Measurements from ENCODE around the gene TET3. TPM values are rescaled to one million over a fixed set of nuclear protein-coding genes. Genes with fewer than 3 reads are reported as not detected.

The TET3 gene
- total RNA-seq, 5 donors from 2014 or later (not counting 1 experiment from before 2014, with no cell fraction given) = 22.5 to 32.2 (median 26.8) TPM

DNA sequence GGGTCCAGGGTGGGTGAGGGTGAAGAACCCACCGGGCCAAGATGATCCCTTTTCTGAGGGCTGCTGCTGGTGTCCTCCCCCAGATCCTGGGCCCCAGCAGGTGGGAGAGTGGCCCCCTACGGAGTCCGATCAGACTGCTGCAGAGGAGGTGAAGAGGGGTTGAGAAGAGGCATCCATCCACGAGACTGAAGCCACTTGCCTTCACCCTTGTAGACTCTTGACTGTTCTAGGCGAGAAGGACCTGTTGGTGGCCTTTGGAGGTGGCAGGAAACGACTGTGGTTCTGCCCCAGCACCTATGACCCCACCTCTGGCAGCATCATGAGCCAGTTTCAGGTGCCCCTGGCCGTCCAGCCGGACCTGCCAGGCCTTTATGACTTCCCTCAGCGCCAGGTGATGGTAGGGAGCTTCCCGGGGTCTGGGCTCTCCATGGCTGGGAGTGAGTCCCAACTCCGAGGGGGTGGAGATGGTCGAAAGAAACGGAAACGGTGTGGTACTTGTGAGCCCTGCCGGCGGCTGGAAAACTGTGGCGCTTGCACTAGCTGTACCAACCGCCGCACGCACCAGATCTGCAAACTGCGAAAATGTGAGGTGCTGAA lies 1.5 kb downstream of the TET3 start:
- no peaks in the 10 kb centered on the region for H3K9me3 ChIP-seq
- Mint-ChIP-seq H3K27ac (peak overlapping the region; percentile 72 to 92), H3K9me3 (peaks cover 0 to 3% (median 0%) of the 10 kb centered on the region in 3 donors), H3K4me3 (peak overlapping the region; percentile 83 to 88 (median 84)), H3K36me3 (peaks cover 21% of the 10 kb centered on the region), H3K4me1 (peaks cover 75% of the 10 kb centered on the region in 3 donors), H3K27me3 (no peaks in the 10 kb centered on the region)
- no peaks in the 10 kb centered on the region for H3K27me3 ChIP-seq (replicated peaks in 1 of 2; ENCODE audit: control insufficient read depth in 2 of 2, extremely low read depth in 1 of 2, insufficient read depth in 2 of 2, low read length in 1 of 2)
- DNase-seq (peak in 9 of 35 experiments; percentile 27 to 54 (median 36)), ATAC-seq (replicated peaks in 1 of 4) (peak in 3 of 4 experiments; percentile 11 to 22 (median 11))
- ChIA-PET POLR2A (interaction anchor here in 1 of 2 donors (0.6 to 1.0 kb wide), 2 partner anchors 15 to 227 kb away, joined by 3 read pairs; no protein-coding TSS in a partner anchor), CTCF (interaction anchor here (0.5 to 1.3 kb wide), 7 partner anchors 12 to 193 kb away, joined by 3 to 4 read pairs (median 3); no protein-coding TSS in a partner anchor)
- peak overlapping the region; percentile 67 to 77 for H3K4me3 ChIP-seq (ENCODE audit: control insufficient read depth in 1 of 2, extremely low read depth in 1 of 2, low read length in 1 of 2)
- H3K4me1 ChIP-seq (ENCODE audit: control insufficient read depth in 1 of 2, extremely low read depth in 1 of 2, insufficient read depth in 2 of 2, low read length in 2 of 2) = peaks cover 29 to 66% of the 10 kb centered on the region in 2 experiments
- H3K27ac ChIP-seq (ENCODE audit: low read length) = peak overlapping the region; percentile 76
- H3K36me3 ChIP-seq (ENCODE audit: control insufficient read depth in 2 of 2, extremely low read depth in 1 of 2, insufficient read depth in 1 of 2, low read length in 1 of 2) = no peaks in the 10 kb centered on the region
- WGBS (ENCODE audit: insufficient coverage) = 5% methylated on average over 14 of the region's 21 CpGs

DNA sequence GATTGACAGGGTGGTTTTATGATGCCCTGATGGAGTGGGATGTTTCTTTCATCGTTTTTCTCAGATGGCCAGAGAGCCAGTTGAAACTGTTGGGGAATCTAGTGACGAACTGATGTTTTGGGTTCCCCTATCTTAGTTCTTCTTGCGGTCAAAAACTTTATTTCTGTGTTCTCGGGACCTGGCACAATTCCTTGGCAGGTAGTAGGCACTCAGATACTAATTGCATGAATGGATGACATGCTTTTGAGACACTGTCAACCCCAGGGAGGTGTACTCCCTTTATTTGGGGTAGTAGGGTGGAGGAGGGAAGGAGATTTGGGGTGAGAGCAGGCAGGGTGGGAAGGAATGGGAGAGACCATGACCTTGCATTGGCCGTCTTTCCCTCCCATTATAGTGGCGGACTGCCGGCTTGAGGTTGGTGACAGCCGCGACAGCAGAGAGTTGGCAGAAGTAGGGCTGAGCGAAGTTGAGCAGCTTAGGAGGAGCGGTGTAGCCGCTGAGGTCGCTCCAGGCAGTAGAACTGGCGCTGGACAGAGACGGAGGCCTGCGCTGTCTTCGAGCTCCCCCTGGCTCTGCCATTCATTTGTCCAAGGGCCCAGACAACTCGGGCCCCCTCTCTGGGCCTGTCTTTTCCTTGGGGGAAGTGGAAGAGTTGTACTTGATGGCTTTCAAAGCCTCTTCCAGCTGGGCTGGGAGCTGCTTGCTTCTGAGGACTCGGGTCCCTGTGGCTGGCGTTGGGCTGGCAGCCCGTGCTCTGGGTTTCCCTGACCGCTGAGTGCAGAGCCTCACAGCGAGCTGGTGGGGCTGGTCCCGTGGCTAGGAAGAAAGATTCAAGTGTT lies 2.6 kb downstream of the TET3 start:
- H3K9me3 ChIP-seq = no peaks in the 10 kb centered on the region
- peak overlapping the region; percentile 76 for H3K27ac ChIP-seq (ENCODE audit: low read length)
- peak overlapping the region; percentile 67 to 77 for H3K4me3 ChIP-seq (ENCODE audit: control insufficient read depth in 1 of 2, extremely low read depth in 1 of 2, low read length in 1 of 2)
- CTCF ChIA-PET = interaction anchor here (0.6 to 1.8 kb wide), 14 partner anchors 11 to 161 kb away, joined by 3 to 9 read pairs (median 4); no protein-coding TSS in a partner anchor
- ATAC-seq (replicated peaks in 1 of 4) = peak; percentile 14 to 39 (median 22)
- Mint-ChIP-seq H3K9me3 (peaks cover 3 to 4% (median 3%) of the 10 kb centered on the region in 3 donors), H3K36me3 (peaks cover 29% of the 10 kb centered on the region), H3K27me3 (no peaks in the 10 kb centered on the region), H3K27ac (peak overlapping the region; percentile 72 to 92), H3K4me1 (peaks cover 70 to 74% (median 74%) of the 10 kb centered on the region in 3 donors), H3K4me3 (peak overlapping the region; percentile 83 to 88 (median 84))
- peak in 14 of 35 experiments; percentile 28 to 64 (median 42) for DNase-seq
- WGBS (ENCODE audit: insufficient coverage) = 18% methylated on average over 21 of the region's 24 CpGs
- peaks cover 4 to 5% of the 10 kb centered on the region in 2 donors for H3K36me3 ChIP-seq (ENCODE audit: control insufficient read depth in 2 of 2, extremely low read depth in 1 of 2, insufficient read depth in 1 of 2, low read length in 1 of 2)
- H3K4me1 ChIP-seq (ENCODE audit: control insufficient read depth in 1 of 2, extremely low read depth in 1 of 2, insufficient read depth in 2 of 2, low read length in 2 of 2) = peaks cover 27 to 58% of the 10 kb centered on the region in 2 experiments
- no peaks in the 10 kb centered on the region for H3K27me3 ChIP-seq (replicated peaks in 1 of 2; ENCODE audit: control insufficient read depth in 2 of 2, extremely low read depth in 1 of 2, insufficient read depth in 2 of 2, low read length in 1 of 2)
- POLR2A ChIA-PET = interaction anchor here (0.5 to 0.7 kb wide), 4 partner anchors 54 to 192 kb away, joined by 3 to 5 read pairs (median 3); no protein-coding TSS in a partner anchor

DNA sequence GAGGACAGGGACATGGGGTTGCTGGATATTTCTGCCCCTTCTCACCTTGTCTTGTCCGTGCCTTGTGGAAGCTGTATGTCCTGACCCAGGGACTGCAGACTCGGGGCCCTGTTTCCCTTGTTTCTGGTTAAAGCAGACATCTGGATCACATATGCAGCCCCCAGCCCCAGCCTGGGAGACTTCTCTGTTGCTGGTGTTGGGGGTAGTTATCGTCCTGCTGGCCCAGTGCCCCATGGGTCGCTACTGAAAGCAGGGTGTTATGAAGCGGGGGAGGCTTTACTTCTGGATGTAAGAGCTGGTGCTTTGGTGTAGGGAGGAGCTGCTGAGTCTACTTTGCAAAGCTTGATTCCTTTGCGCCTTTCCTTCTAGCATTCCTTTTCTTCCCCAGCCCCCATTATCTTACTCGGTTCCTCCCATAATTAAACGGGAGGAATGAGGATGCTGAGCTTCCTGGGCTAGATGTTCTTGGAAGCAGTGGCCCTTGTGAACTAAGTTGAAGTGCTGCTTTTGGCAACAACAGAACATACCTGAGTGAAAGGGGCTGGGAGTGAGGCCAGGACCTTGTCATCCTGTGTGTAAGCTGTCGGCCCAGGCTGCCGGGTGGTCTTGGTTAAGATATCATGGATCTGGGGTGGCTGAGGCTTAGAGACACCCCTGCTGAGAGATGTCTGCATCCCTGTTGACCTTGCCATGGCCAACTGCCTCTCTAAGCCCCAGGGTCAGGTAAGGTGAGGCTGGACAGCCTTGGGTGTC lies 3.4 kb downstream of the TET3 start:
- peaks cover 5 to 6% of the 10 kb centered on the region in 2 donors for H3K36me3 ChIP-seq (ENCODE audit: control insufficient read depth in 2 of 2, extremely low read depth in 1 of 2, insufficient read depth in 1 of 2, low read length in 1 of 2)
- 56% methylated on average over 4 of the region's 10 CpGs for WGBS (ENCODE audit: insufficient coverage)
- DNase-seq (no peak), ATAC-seq (replicated peaks in 1 of 4) (no peak)
- ChIA-PET CTCF (interaction anchor here (0.6 to 1.8 kb wide), 11 partner anchors 13 to 161 kb away, joined by 3 to 9 read pairs (median 4); no protein-coding TSS in a partner anchor), POLR2A (interaction anchor here (0.5 to 0.6 kb wide), 4 partner anchors 56 to 191 kb away, joined by 3 to 9 read pairs (median 6); no protein-coding TSS in a partner anchor)
- H3K4me3 ChIP-seq (ENCODE audit: control insufficient read depth in 1 of 2, extremely low read depth in 1 of 2, low read length in 1 of 2) = peak overlapping the region; percentile 67 to 77
- H3K36me3 Mint-ChIP-seq = peaks cover 29% of the 10 kb centered on the region
- H3K9me3 ChIP-seq = no peaks in the 10 kb centered on the region
- no peaks in the 10 kb centered on the region for H3K27me3 Mint-ChIP-seq
- H3K27ac Mint-ChIP-seq = peak overlapping the region; percentile 76 to 92
- H3K27me3 ChIP-seq (replicated peaks in 1 of 2; ENCODE audit: control insufficient read depth in 2 of 2, extremely low read depth in 1 of 2, insufficient read depth in 2 of 2, low read length in 1 of 2) = no peaks in the 10 kb centered on the region
- H3K4me1 ChIP-seq (ENCODE audit: control insufficient read depth in 1 of 2, extremely low read depth in 1 of 2, insufficient read depth in 2 of 2, low read length in 2 of 2) = peaks cover 21 to 59% of the 10 kb centered on the region in 2 experiments
- peak overlapping the region; percentile 83 to 88 (median 84) for H3K4me3 Mint-ChIP-seq
- H3K27ac ChIP-seq (ENCODE audit: low read length) = no peak overlapping the region
- H3K4me1 Mint-ChIP-seq = peaks cover 69 to 77% (median 75%) of the 10 kb centered on the region in 3 donors
- H3K9me3 Mint-ChIP-seq = peaks cover 3 to 4% (median 3%) of the 10 kb centered on the region in 3 donors

DNA sequence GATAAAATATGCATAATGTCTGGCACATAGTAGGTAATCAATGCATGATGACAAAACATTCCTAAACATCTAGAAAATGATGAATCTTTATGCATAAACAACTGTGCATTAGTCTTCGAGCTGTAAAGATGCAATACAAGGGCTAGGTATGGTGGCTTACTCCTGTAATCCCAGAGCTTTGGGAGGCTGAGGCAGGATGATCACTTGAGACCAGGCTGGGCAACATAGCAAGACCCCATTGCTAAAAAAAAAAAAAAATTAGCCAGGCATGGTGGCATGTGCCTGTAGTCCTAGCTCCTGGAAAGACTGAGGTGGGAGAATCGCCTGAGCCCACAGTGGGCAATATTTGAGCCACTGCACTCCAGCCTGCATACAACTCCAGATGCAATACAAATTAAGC lies 5.3 kb downstream of the TET3 start:
- no peak overlapping the region for H3K27ac ChIP-seq (ENCODE audit: low read length)
- Mint-ChIP-seq H3K27me3 (no peaks in the 10 kb centered on the region), H3K27ac (no peak overlapping the region), H3K36me3 (peaks cover 35% of the 10 kb centered on the region), H3K4me1 (peaks cover 76 to 83% (median 81%) of the 10 kb centered on the region in 3 donors), H3K9me3 (peaks cover 3 to 4% (median 3%) of the 10 kb centered on the region in 3 donors), H3K4me3 (peak overlapping the region in 1 of 3 donors; percentile 84)
- H3K4me3 ChIP-seq (ENCODE audit: control insufficient read depth in 1 of 2, extremely low read depth in 1 of 2, low read length in 1 of 2) = no peak overlapping the region
- 100% methylated on average over 1 of the region's 2 CpGs for WGBS (ENCODE audit: insufficient coverage)
- ATAC-seq (replicated peaks in 1 of 4) = no peak
- no peak for DNase-seq
- CTCF ChIA-PET = interaction anchor here (0.6 to 0.7 kb wide), 2 partner anchors 46 to 65 kb away, joined by 3 to 4 read pairs; no protein-coding TSS in a partner anchor
- POLR2A ChIA-PET = no interaction called here
- H3K27me3 ChIP-seq (replicated peaks in 1 of 2; ENCODE audit: control insufficient read depth in 2 of 2, extremely low read depth in 1 of 2, insufficient read depth in 2 of 2, low read length in 1 of 2) = no peaks in the 10 kb centered on the region
- H3K4me1 ChIP-seq (ENCODE audit: control insufficient read depth in 1 of 2, extremely low read depth in 1 of 2, insufficient read depth in 2 of 2, low read length in 2 of 2) = peaks cover 15 to 51% of the 10 kb centered on the region in 2 experiments
- no peaks in the 10 kb centered on the region for H3K9me3 ChIP-seq
- peaks cover 5 to 6% of the 10 kb centered on the region in 2 donors for H3K36me3 ChIP-seq (ENCODE audit: control insufficient read depth in 2 of 2, extremely low read depth in 1 of 2, insufficient read depth in 1 of 2, low read length in 1 of 2)

DNA sequence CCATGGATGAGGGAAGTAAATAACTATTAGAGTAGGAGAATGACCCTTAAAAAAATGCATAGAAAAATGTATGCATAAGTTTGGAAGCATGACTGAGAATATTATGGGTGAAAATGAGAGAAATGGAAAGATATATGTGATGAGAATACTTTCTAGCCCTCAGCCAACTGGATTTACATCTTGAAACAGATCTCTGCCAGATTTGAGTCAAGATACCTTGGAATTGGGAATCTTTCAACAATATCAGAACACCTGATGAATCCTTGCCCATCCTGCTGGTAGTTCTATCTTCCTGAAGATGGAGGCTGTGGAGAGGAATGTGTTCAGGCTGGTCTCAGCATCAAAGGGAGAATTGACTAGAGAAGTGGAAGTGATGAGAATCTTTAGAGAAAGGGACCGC lies 5.8 kb downstream of the TET3 start:
- H3K9me3 ChIP-seq = no peaks in the 10 kb centered on the region
- CTCF ChIA-PET = interaction anchor here in 1 of 2 donors (0.6 kb wide), 1 partner anchor 46 kb away, joined by 3 read pairs; no protein-coding TSS in a partner anchor
- WGBS (ENCODE audit: insufficient coverage) = 89% methylated on average over 1 of the region's 1 CpG
- no peak overlapping the region for H3K4me3 Mint-ChIP-seq
- H3K36me3 Mint-ChIP-seq = peaks cover 35% of the 10 kb centered on the region
- DNase-seq (no peak), ATAC-seq (replicated peaks in 1 of 4) (no peak)
- peaks cover 15 to 52% of the 10 kb centered on the region in 2 experiments for H3K4me1 ChIP-seq (ENCODE audit: control insufficient read depth in 1 of 2, extremely low read depth in 1 of 2, insufficient read depth in 2 of 2, low read length in 2 of 2)
- H3K4me1 Mint-ChIP-seq = peaks cover 79 to 86% (median 85%) of the 10 kb centered on the region in 3 donors
- H3K36me3 ChIP-seq (ENCODE audit: control insufficient read depth in 2 of 2, extremely low read depth in 1 of 2, insufficient read depth in 1 of 2, low read length in 1 of 2) = peaks cover 5 to 6% of the 10 kb centered on the region in 2 donors
- H3K27me3 ChIP-seq (replicated peaks in 1 of 2; ENCODE audit: control insufficient read depth in 2 of 2, extremely low read depth in 1 of 2, insufficient read depth in 2 of 2, low read length in 1 of 2) = no peaks in the 10 kb centered on the region
- peak overlapping the region in 1 of 2 donors; percentile 50 for H3K27ac Mint-ChIP-seq
- H3K27me3 Mint-ChIP-seq = no peaks in the 10 kb centered on the region
- no peak overlapping the region for H3K27ac ChIP-seq (ENCODE audit: low read length)
- H3K4me3 ChIP-seq (ENCODE audit: control insufficient read depth in 1 of 2, extremely low read depth in 1 of 2, low read length in 1 of 2) = no peak overlapping the region
- H3K9me3 Mint-ChIP-seq = peaks cover 3 to 4% (median 3%) of the 10 kb centered on the region in 3 donors
- POLR2A ChIA-PET = no interaction called here
